CD14-positive monocyte (primary cell): Measurements from ENCODE around the gene BSN. TPM values are rescaled to one million over a fixed set of nuclear protein-coding genes. Genes with fewer than 3 reads are reported as not detected.

ENCODE experiments used
- DNase-seq, 3 donors: peaks; one replicate each; pipeline ENCODE4 v3.0.0-alpha.2; 2011 to 2022
- H2AFZ ChIP-seq: 2 replicates; pipeline ENCODE4 v1.6.0; 2012; ENCODE audit warnings: mild to moderate bottlenecking, low read depth, low read length, inconsistent platforms; ENCODE audit not compliant: insufficient read depth, poor library complexity, severe bottlenecking
- H3K27ac ChIP-seq, 2 donors: 1 replicate in 1 of 2; 2 replicates in 1 of 2; pipeline ENCODE4 v1.5.1; 2012 to 2013; ENCODE audit warnings: low read length in 2 of 2, control low read depth in 1 of 2, inconsistent platforms in 1 of 2, low read depth in 1 of 2, mild to moderate bottlenecking in 1 of 2
- H3K27me3 ChIP-seq, 2 donors: one replicate each; pipeline versions ENCODE4 v1.6.0 to v1.6.1; 2011 to 2013; ENCODE audit warnings: low read length in 2 of 2; ENCODE audit not compliant: control insufficient read depth in 2 of 2, insufficient read depth in 2 of 2
- H3K36me3 ChIP-seq, 2 donors: replicated peaks in 1 of 2; 1 replicate in 1 of 2; 2 replicates in 1 of 2; pipeline versions ENCODE4 v1.5.1 to v1.6.1; 2012 to 2013; ENCODE audit warnings: low read length in 2 of 2, control low read depth in 1 of 2, inconsistent platforms in 1 of 2, mild to moderate bottlenecking in 1 of 2; ENCODE audit not compliant: insufficient read depth in 2 of 2, control insufficient read depth in 1 of 2
- H3K4me1 ChIP-seq, 2 donors: 1 replicate in 1 of 2; 2 replicates in 1 of 2; pipeline versions ENCODE4 v1.5.1 to v1.6.1; 2012 to 2013; ENCODE audit warnings: low read length in 2 of 2, control low read depth in 1 of 2, inconsistent platforms in 1 of 2, mild to moderate bottlenecking in 1 of 2, moderate library complexity in 1 of 2; ENCODE audit not compliant: insufficient read depth in 2 of 2, control insufficient read depth in 1 of 2
- H3K4me2 ChIP-seq: replicated peaks from 2 replicates; pipeline ENCODE3; 2012; ENCODE audit warnings: low read length, moderate library complexity, mild to moderate bottlenecking; ENCODE audit not compliant: poor library complexity, severe bottlenecking; ENCODE audit errors: extremely low read depth
- H3K4me3 ChIP-seq, 3 experiments: fragments of 200-600 bp in 1 of 3; sonication (generic) in 1 of 3; replicated peaks in 1 of 3; 1 replicate in 2 of 3; 2 replicates in 1 of 3; pipeline ENCODE4 v1.5.1; 2011 to 2013; ENCODE audit warnings: low read length in 3 of 3, mild to moderate bottlenecking in 3 of 3, control low read depth in 2 of 3, low read depth in 2 of 3, inconsistent platforms in 1 of 3, moderate library complexity in 1 of 3
- H3K79me2 ChIP-seq: 2 replicates; pipeline ENCODE4 v1.6.0; 2012; ENCODE audit warnings: mild to moderate bottlenecking, control low read depth, inconsistent platforms, low read length, moderate library complexity; ENCODE audit not compliant: insufficient read depth
- H3K9ac ChIP-seq: 2 replicates; pipeline ENCODE4 v1.6.0; 2017; ENCODE audit warnings: low read length, mild to moderate bottlenecking; ENCODE audit not compliant: insufficient read depth, poor library complexity, severe bottlenecking
- H3K9me3 ChIP-seq, 2 donors: replicated peaks in 1 of 2; 1 replicate in 1 of 2; 2 replicates in 1 of 2; pipeline versions ENCODE4 v1.5.1 to v1.6.1; 2012 to 2013; ENCODE audit warnings: low read length in 2 of 2, control low read depth in 1 of 2; ENCODE audit not compliant: control insufficient read depth in 1 of 2, insufficient read depth in 1 of 2
- H4K20me1 ChIP-seq: 2 replicates; pipeline ENCODE4 v1.6.0; 2012; ENCODE audit warnings: mild to moderate bottlenecking, low read length, control low read depth, moderate library complexity; ENCODE audit not compliant: insufficient read depth
- H3K27ac Mint-ChIP-seq, 7 donors: one replicate each; pipeline ENCODE4 v1.8.0; 2020; ENCODE audit warnings: mild to moderate bottlenecking in 7 of 7, mixed read lengths in 7 of 7, moderate library complexity in 6 of 7, inconsistent platforms in 2 of 7
- H3K27me3 Mint-ChIP-seq, 3 donors: one replicate each; pipeline ENCODE4 v1.8.0; 2021 to 2022; ENCODE audit warnings: low read depth in 3 of 3, mild to moderate bottlenecking in 3 of 3, mixed read lengths in 3 of 3, moderate library complexity in 3 of 3, inconsistent platforms in 1 of 3
- H3K36me3 Mint-ChIP-seq, 2 donors: one replicate each; pipeline ENCODE4 v1.8.0; 2020; ENCODE audit warnings: mixed read lengths in 2 of 2, inconsistent platforms in 1 of 2, mild to moderate bottlenecking in 1 of 2
- H3K4me1 Mint-ChIP-seq: one replicate; pipeline ENCODE4 v1.8.0; 2020; ENCODE audit warnings: mild to moderate bottlenecking, mixed read lengths
- H3K4me3 Mint-ChIP-seq, 2 donors: one replicate each; pipeline ENCODE4 v1.8.0; 2020; ENCODE audit warnings: mild to moderate bottlenecking in 2 of 2, mixed read lengths in 2 of 2, moderate library complexity in 1 of 2
- H3K9me3 Mint-ChIP-seq, 7 donors: one replicate each; pipeline ENCODE4 v1.8.0; 2020 to 2022; ENCODE audit warnings: mixed read lengths in 7 of 7, mild to moderate bottlenecking in 6 of 7, moderate library complexity in 6 of 7, inconsistent platforms in 2 of 7
- CTCF ChIP-seq: fragments of 200-600 bp; IDR thresholded peaks from one replicate; pipeline ENCODE4 v1.8.0; 2022; ENCODE audit warnings: antibody characterized with exemption, mild to moderate bottlenecking
- WGBS: methylation state at CpG from one replicate; pipeline ENCODE4 v1.1.5; 2013; ENCODE audit warnings: missing lambda C conversion rate; ENCODE audit not compliant: insufficient coverage; 5-methylcytosine and 5-hydroxymethylcytosine counted together
- intact Hi-C, 2 donors: fragments of 100-400 bp; cut with micrococcal nuclease; formaldehyde crosslinking; loops; one replicate each; pipeline versions ENCODE4 v1.15.0 to v1.15.1; 2023
- polyA plus RNA-seq, 3 donors: library from polyadenylated mRNA; depleted of rRNA in 1 of 3; unstranded in 2 of 3; stranded (reverse) in 1 of 3; fragments of 300-500 nt in 2 of 3; fragments of >200 nt in 1 of 3; fragmentation: Illumina TruSeq in 2 of 3; gene quantifications; 1 replicate in 2 of 3; 2 replicates in 1 of 3; pipeline ENCODE4 v1.2.3, GENCODE V29; 2012 to 2021

The BSN gene
- polyA plus RNA-seq, 3 donors = not detected

- Mint-ChIP-seq H3K4me1 (peaks cover 13% of the 10 kb centered on the region), H3K36me3 (peaks cover 0 to 1% of the 10 kb centered on the region in 2 donors), H3K27me3 (peaks cover 41 to 68% (median 52%) of the 10 kb centered on the region in 3 donors), H3K9me3 (peaks cover 2 to 21% (median 6%) of the 10 kb centered on the region in 7 donors), H3K27ac (no peak overlapping the region), H3K4me3 (no peak overlapping the region)
- no peak overlapping the region for H3K9ac ChIP-seq
- H3K79me2 ChIP-seq = no peaks in the 10 kb centered on the region
- H3K27ac ChIP-seq = no peak overlapping the region
- no peak for DNase-seq
- intact Hi-C loops = no loop called here
- no peak overlapping the region for H3K4me3 ChIP-seq
- no peak for TF ChIP-seq CTCF
- no peaks in the 10 kb centered on the region for H3K36me3 ChIP-seq
- WGBS = no CpG with 5 or more reads among the region's 3 CpGs
- no peak overlapping the region for H3K4me2 ChIP-seq
- H3K9me3 ChIP-seq = peaks cover 0 to 6% of the 10 kb centered on the region in 2 donors
- H2AFZ ChIP-seq = no peak overlapping the region
- H4K20me1 ChIP-seq = no peaks in the 10 kb centered on the region
- peaks cover 14 to 20% of the 10 kb centered on the region in 2 donors for H3K4me1 ChIP-seq
- peaks cover 36 to 53% of the 10 kb centered on the region in 2 donors for H3K27me3 ChIP-seq
These were observed 2.4 kb downstream of the BSN start for GRCh38 chr3:49556500-49557275.

DNA sequence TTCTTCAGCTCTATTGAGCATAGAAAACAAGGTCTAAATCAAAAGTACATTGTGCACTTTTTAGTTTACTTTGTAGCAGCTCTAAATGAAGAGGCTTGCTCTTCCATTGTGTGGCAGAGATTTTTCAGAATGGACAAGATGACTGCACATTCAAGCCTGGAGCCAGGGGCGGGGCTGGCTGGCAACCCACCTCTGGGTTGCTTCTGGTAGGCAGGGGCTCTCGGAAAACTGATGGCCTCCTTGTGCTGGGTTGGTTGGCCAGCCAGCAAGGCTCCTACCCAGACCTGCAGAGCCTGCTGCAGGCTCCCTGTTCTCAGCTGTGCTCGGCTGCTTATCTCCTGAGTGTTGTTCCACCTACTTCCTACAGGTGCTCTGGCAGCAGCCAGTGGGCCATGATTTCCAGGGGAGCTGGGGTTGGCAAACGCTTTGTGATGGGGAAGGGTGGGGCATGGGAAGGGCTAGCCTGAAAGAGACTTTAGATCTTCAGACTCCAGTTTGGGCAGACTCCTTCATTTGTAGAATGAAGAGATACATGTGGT lies 8.8 kb downstream of the BSN start:
- Histone ChIP-seq H3K4me1 (no peaks in the 10 kb centered on the region), H3K4me3 (no peak overlapping the region), H2AFZ (no peak overlapping the region), H3K27me3 (peaks cover 2 to 7% of the 10 kb centered on the region in 2 donors), H3K9me3 (no peaks in the 10 kb centered on the region), H3K27ac (no peak overlapping the region), H3K79me2 (no peaks in the 10 kb centered on the region), H3K4me2 (no peak overlapping the region), H3K36me3 (no peaks in the 10 kb centered on the region), H4K20me1 (no peaks in the 10 kb centered on the region), H3K9ac (no peak overlapping the region)
- Mint-ChIP-seq H3K27ac (no peak overlapping the region), H3K27me3 (peaks cover 7 to 18% (median 8%) of the 10 kb centered on the region in 3 donors), H3K4me1 (no peaks in the 10 kb centered on the region), H3K4me3 (no peak overlapping the region), H3K36me3 (no peaks in the 10 kb centered on the region), H3K9me3 (peaks cover 0 to 5% (median 2%) of the 10 kb centered on the region in 7 donors)
- WGBS = 85% methylated on average over 3 of the region's 4 CpGs
- DNase-seq = no peak
- TF ChIP-seq CTCF = no peak
- intact Hi-C loops = no loop called here
